HepG2 (cell line): ENCODE measurements around the gene SELENOM. TPM values are rescaled to one million over a fixed set of nuclear protein-coding genes. Genes with fewer than 3 reads are reported as not detected.

Source experiments
- AHDC1 ChIP-seq: sonication (generic); formaldehyde crosslinking; IDR thresholded peaks from 2 replicates; pipeline ENCODE4 v1.5.1; 2020; ENCODE audit warnings: mild to moderate bottlenecking, missing genetic modification reagents, borderline replicate concordance
- CERS6 ChIP-seq: sonication (generic); formaldehyde crosslinking; IDR thresholded peaks from 2 replicates; pipeline ENCODE4 v1.5.0; 2020; ENCODE audit warnings: missing genetic modification reagents
- EHMT2 ChIP-seq: fragments of 200-600 bp; sonication (generic); IDR thresholded peaks from 2 replicates; pipeline ENCODE4 v1.7.0; 2017; ENCODE audit warnings: antibody characterized with exemption, low read depth, low read length, borderline replicate concordance
- GATAD1 ChIP-seq: IDR thresholded peaks from 2 replicates; pipeline ENCODE4 v1.6.1; 2016; ENCODE audit warnings: missing genetic modification reagents, missing compliant biosample characterization
- HOXD1 ChIP-seq: sonication (generic); formaldehyde crosslinking; IDR thresholded peaks from 2 replicates; pipeline ENCODE4 v1.5.0; 2020; ENCODE audit warnings: missing genetic modification reagents
- MIER2 ChIP-seq: IDR thresholded peaks from 2 replicates; pipeline ENCODE4 v1.6.1; 2016; ENCODE audit warnings: missing biosample characterization, missing genetic modification reagents
- PHB2 ChIP-seq: fragments of 450-650 bp; IDR thresholded peaks from 2 replicates; pipeline ENCODE4 v1.6.1; 2018; ENCODE audit not compliant: partially characterized antibody
- PLRG1 ChIP-seq: fragments of 450-650 bp; conservative IDR thresholded peaks from 2 replicates; pipeline ENCODE4 v1.6.1; 2016
- POLR2AphosphoS2 ChIP-seq: IDR thresholded peaks from 2 replicates; pipeline ENCODE4 v1.6.1; 2011; ENCODE audit warnings: low read depth, low read length, improper control_type of control experiment
- SP1 ChIP-seq, 2 experiments: fragments of 450-650 bp in 1 of 2; sonication (generic) in 1 of 2; formaldehyde crosslinking in 1 of 2; IDR thresholded peaks; 2 replicates each; pipeline versions ENCODE4 v1.4.0 to v1.6.1; 2016 to 2020; ENCODE audit warnings: missing genetic modification reagents in 1 of 2
- ZNF609 ChIP-seq: sonication (generic); formaldehyde crosslinking; IDR thresholded peaks from 2 replicates; pipeline ENCODE4 v1.4.0; 2020; ENCODE audit warnings: mild to moderate bottlenecking, missing genetic modification reagents, borderline replicate concordance
- ZNF674 ChIP-seq: sonication (generic); formaldehyde crosslinking; IDR thresholded peaks from 2 replicates; pipeline ENCODE4 v1.5.0; 2020; ENCODE audit warnings: low read depth, mild to moderate bottlenecking, missing genetic modification reagents
- ZNF687 ChIP-seq: sonication (generic); formaldehyde crosslinking; IDR thresholded peaks from 2 replicates; pipeline ENCODE4 v1.5.1; 2020; ENCODE audit warnings: mild to moderate bottlenecking, missing genetic modification reagents, moderate library complexity
- polyA plus RNA-seq, 8 experiments: library from polyadenylated mRNA; depleted of rRNA in 3 of 8; stranded (reverse) in 7 of 8; unstranded in 1 of 8; fragments of >200 nt; fragmentation: Illumina TruSeq in 4 of 8; extraction: Trizol in 4 of 8; gene quantifications; 2 replicates each; pipeline versions ENCODE4 v1.2.1 to v1.2.3, GENCODE V29; 2011 to 2016; ENCODE audit warnings: low read depth in 4 of 8, missing spikeins in 1 of 8, mixed read lengths in 1 of 8; ENCODE audit not compliant: insufficient read depth in 1 of 8
- total RNA-seq, 5 experiments: library from RNA; depleted of rRNA; stranded (reverse); fragments of >200 nt; fragmentation: Illumina TruSeq; extraction: Trizol; gene quantifications; 2 replicates each; pipeline ENCODE4 v1.2.3, GENCODE V29; 2016; ENCODE audit warnings: low read depth in 1 of 5

The SELENOM gene
- total and polyA plus RNA-seq, 2 of the 13 experiments (the other 11 are each of a cell fraction or from before 2014, with no cell fraction given) = 4.1 to 4.3 TPM

GRCh38 chr22:31107178-31107893 lies at the start of gene SELENOM (continued):
- peak; percentile 67 for TF ChIP-seq ZNF687 (CRISPR knock-in tag)
- TF ChIP-seq AHDC1 (CRISPR knock-in tag) = no peak
- no peak for TF ChIP-seq POLR2AphosphoS2
- no peak for TF ChIP-seq MIER2 (CRISPR knock-in tag)
- TF ChIP-seq ZNF609 (CRISPR knock-in tag) = no peak
- no peak for TF ChIP-seq ZNF674 (CRISPR knock-in tag)
- TF ChIP-seq CERS6 (CRISPR knock-in tag) = no peak
- TF ChIP-seq EHMT2 = no peak
- TF ChIP-seq SP1 (IDR thresholded peaks at IDR 0.05) = no peak
- TF ChIP-seq SP1 (CRISPR knock-in tag; IDR thresholded peaks at IDR 0.05) = peak; percentile 65
- peak; percentile 72; the same call in 1 of the 2 replicates for TF ChIP-seq GATAD1 (CRISPR knock-in tag)
- TF ChIP-seq PLRG1 = no peak
- TF ChIP-seq PHB2 = no peak
- no peak for TF ChIP-seq HOXD1 (CRISPR knock-in tag)
